HuH-7 (cell line): ENCODE data around the gene CLDN17.

ENCODE experiments used
- DNase-seq: peaks from one replicate; pipeline ENCODE4 v3.0.0; 2011; ENCODE audit warnings: low spot score

CLDN17 gene

GRCh38 chr21:30117631-30118030 lies 49.0 kb downstream of the CLDN17 start:
- DNase-seq = no peak

GRCh38 chr21:30116479-30116878 lies 50.1 kb downstream of the CLDN17 start:
- DNase-seq = no peak
